Glutamatergic neuron (in vitro differentiated cells): ENCODE results near the gene ELOF1. TPM values are rescaled to one million over a fixed set of nuclear protein-coding genes. Genes with fewer than 3 reads are reported as not detected.
"Not testable (repeated sequence)": the region's sequence is repeated elsewhere in the genome, so short reads cannot be mapped to it uniquely, and the experiment has no call there.

Experiments used
- DNase-seq: peaks from one replicate; pipeline ENCODE4 v3.0.0; 2022
- H3K27ac Mint-ChIP-seq: one replicate; pipeline ENCODE4 v1.8.0; 2020; ENCODE audit warnings: mild to moderate bottlenecking, mixed read lengths, inconsistent platforms; ENCODE audit not compliant: unreplicated experiment
- H3K27me3 Mint-ChIP-seq: one replicate; pipeline ENCODE4 v1.8.0; 2020; ENCODE audit warnings: mild to moderate bottlenecking, moderate library complexity, mixed read lengths, inconsistent platforms; ENCODE audit not compliant: unreplicated experiment
- H3K36me3 Mint-ChIP-seq: one replicate; pipeline ENCODE4 v1.8.0; 2020; ENCODE audit warnings: mild to moderate bottlenecking, mixed read lengths, inconsistent platforms; ENCODE audit not compliant: unreplicated experiment
- H3K4me1 Mint-ChIP-seq: one replicate; pipeline ENCODE4 v1.8.0; 2020; ENCODE audit warnings: mild to moderate bottlenecking, low read depth, mixed read lengths, inconsistent platforms; ENCODE audit not compliant: unreplicated experiment
- H3K4me3 Mint-ChIP-seq: one replicate; pipeline ENCODE4 v1.8.0; 2020; ENCODE audit warnings: mild to moderate bottlenecking, mixed read lengths, inconsistent platforms; ENCODE audit not compliant: unreplicated experiment
- H3K9me3 Mint-ChIP-seq: one replicate; pipeline ENCODE4 v1.8.0; 2020; ENCODE audit warnings: mild to moderate bottlenecking, moderate library complexity, mixed read lengths, inconsistent platforms; ENCODE audit not compliant: unreplicated experiment
- long read RNA-seq: library from polyadenylated mRNA; unstranded; transcript quantifications from one replicate; pipeline ENCODE4 v2.0.0, GENCODE V29; 2020; ENCODE audit not compliant: unreplicated experiment
- total RNA-seq: library from RNA; stranded (reverse); fragmentation: NEBNext Ultra II Directional; extraction: Animal tissue kit (Norgen Biotek cat#: 25700); gene quantifications from one replicate; pipeline ENCODE4 v1.2.1, GENCODE V29; 2021; ENCODE audit not compliant: unreplicated experiment
- TF ChIP-seq, protein P1 (sequence below): fragments of 200-600 bp; sonication (generic); IDR thresholded peaks from one replicate; pipeline ENCODE4 v1.5.0; 2021; ENCODE audit not compliant: partially characterized antibody, unreplicated experiment

ELOF1 gene
- 50.7 TPM for total RNA-seq
- long read RNA-seq, transcript ELOF1-201 (4 exons, 1,019 nt) = major isoform, 24 of 38 reads
- long read RNA-seq, partial matches to known transcripts = 4 of 38 reads
- long read RNA-seq, other reads (novel, unspliced or antisense) = 10 of 38 reads

DNA sequence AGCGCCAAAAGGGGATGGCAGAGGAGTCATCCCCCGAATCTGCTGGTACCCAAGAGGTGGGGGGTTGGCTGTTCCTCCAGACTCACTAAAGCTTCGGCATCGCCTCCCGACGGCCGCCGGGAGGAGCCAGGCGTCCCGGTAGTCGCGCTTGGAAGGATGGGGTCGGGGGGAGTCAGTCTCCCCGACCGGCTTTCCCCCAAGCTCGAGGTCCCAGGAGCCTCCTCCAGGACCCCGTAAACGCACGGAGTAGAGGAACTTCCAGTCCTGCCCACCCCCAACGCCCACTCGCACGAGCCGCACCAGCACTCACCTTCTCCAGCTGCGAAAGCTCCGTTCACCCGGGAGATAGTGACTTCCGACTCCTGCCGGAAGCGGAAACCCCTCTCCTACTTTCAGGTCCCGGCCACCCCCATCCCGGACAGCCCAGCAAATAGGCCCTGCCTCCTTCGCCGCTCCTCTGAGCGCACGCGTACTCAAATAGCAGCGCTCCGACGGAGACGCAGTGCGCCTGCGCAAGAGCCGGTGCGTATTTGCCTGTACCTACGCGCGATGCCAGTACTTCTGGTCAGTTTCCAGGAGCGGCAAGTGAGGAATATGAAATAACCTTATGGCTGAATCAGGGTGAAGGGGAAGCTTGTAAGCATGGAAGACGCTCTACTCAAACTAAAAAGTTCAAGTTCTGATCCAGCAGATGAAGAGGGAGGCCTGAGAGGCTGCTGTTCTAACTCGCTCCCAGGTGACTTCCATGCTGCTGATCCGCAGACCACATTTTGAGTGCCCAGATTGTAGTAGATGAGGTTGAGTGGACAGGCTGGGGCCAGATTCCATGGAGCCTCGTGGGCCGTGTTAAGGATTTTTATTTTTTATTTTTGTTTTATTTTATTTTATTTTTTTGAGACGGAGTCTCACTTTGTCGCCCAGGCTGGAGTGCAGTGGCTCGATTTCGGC lies at the start of gene ELOF1:
ELOF1 (minus strand) TSS at position 350 of the 948 bp plus-strand sequence. CDS start 4,883 bp downstream, outside the sequence.
- TF ChIP-seq, protein P1, sequence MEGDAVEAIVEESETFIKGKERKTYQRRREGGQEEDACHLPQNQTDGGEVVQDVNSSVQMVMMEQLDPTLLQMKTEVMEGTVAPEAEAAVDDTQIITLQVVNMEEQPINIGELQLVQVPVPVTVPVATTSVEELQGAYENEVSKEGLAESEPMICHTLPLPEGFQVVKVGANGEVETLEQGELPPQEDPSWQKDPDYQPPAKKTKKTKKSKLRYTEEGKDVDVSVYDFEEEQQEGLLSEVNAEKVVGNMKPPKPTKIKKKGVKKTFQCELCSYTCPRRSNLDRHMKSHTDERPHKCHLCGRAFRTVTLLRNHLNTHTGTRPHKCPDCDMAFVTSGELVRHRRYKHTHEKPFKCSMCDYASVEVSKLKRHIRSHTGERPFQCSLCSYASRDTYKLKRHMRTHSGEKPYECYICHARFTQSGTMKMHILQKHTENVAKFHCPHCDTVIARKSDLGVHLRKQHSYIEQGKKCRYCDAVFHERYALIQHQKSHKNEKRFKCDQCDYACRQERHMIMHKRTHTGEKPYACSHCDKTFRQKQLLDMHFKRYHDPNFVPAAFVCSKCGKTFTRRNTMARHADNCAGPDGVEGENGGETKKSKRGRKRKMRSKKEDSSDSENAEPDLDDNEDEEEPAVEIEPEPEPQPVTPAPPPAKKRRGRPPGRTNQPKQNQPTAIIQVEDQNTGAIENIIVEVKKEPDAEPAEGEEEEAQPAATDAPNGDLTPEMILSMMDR = no peak
- H3K4me3 Mint-ChIP-seq = peak within 1 kb of the TSS; percentile 87
- peak within 1 kb of the TSS; percentile 57 for H3K27ac Mint-ChIP-seq
- H3K27me3 Mint-ChIP-seq = peaks cover 3% of the 10 kb centered on the region
- H3K36me3 Mint-ChIP-seq = no peaks in the 10 kb centered on the region
- peaks cover 11% of the 10 kb centered on the region for H3K4me1 Mint-ChIP-seq
- peaks cover 2% of the 10 kb centered on the region for H3K9me3 Mint-ChIP-seq
- DNase-seq = peak; percentile 99

DNA sequence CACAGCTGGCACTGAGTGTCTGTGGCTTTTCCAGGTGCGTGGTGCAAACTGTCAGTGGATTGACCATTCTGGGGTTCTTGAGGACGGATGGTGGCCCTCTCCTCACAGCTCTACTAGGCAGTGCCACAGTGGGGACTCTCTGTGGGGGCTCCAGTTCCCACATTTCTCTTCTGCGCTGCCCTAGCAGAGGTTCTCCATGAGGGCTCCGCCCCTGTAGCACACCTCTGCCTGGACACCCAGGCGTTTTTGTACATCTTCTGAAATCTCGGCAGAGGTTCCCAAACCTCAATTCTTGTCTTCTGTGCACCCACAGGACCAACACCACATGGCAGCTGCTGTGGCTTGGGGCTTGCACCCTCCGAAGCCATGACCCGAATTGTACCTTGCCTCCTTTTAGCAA lies 47.5 kb upstream of the ELOF1 start:
- H3K27ac Mint-ChIP-seq = no peak overlapping the region
- peaks cover 12% of the 10 kb centered on the region for H3K9me3 Mint-ChIP-seq
- H3K4me3 Mint-ChIP-seq = no peak overlapping the region
- H3K36me3 Mint-ChIP-seq = peaks cover 45% of the 10 kb centered on the region
- no peak for DNase-seq
- peaks cover 2% of the 10 kb centered on the region for H3K27me3 Mint-ChIP-seq
- H3K4me1 Mint-ChIP-seq = peaks cover 10% of the 10 kb centered on the region
- TF ChIP-seq, protein P1 = no peak

DNA sequence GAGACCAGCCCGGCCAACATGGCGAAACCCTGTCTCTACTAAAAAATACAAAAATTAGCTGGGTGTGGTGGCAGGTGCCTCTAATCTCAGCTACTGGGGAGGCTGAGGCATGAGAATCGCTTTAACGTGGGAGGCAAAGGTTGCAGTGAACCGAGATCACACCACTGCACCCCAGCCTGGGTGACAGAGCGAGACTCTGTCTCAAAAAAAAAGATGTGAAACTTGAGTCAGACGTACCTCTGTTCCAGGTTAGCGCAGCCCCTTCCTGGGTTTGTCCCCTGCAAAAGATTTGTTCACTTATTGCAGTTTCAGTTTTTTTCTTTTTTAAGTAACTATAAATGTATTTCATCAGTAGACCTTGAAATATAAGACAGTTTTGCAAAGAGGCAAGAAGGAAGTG lies 40.7 kb upstream of the ELOF1 start:
- H3K9me3 Mint-ChIP-seq = not testable (repeated sequence)

DNA sequence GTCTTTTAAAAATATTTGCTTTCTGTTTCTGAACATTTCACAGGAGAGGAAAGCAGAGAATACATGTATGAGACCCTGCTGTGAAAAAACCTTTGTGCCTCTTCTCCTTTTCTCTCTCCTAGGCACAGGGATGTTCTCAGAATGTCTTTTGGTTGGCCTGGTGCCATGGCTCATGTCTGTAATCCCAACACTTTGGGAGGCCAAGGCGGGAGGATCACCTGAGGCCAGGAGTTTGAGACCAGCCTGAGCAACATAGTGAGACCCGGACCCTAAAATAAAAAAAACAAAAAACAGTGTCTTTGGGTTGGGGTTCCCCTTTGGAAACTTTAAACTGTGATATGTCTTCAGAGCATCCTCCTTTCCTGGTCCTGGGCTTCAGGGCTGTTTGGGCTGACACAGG lies 39.7 kb upstream of the ELOF1 start:
- Mint-ChIP-seq H3K27ac (peak overlapping the region; percentile 81), H3K4me3 (peak overlapping the region; percentile 98), H3K9me3 (peaks cover 3% of the 10 kb centered on the region), H3K27me3 (peaks cover 1% of the 10 kb centered on the region), H3K4me1 (peaks cover 21% of the 10 kb centered on the region), H3K36me3 (peaks cover 15% of the 10 kb centered on the region)
- TF ChIP-seq, protein P1 = no peak
- no peak for DNase-seq

More for the DNA sequence above, 40.7 kb upstream of the ELOF1 start:
- Mint-ChIP-seq H3K4me3 (peak overlapping the region; percentile 98), H3K4me1 (peaks cover 21% of the 10 kb centered on the region), H3K36me3 (peaks cover 19% of the 10 kb centered on the region)
- H3K27ac Mint-ChIP-seq, H3K27me3 Mint-ChIP-seq, DNase-seq: not testable (repeated sequence)

DNA sequence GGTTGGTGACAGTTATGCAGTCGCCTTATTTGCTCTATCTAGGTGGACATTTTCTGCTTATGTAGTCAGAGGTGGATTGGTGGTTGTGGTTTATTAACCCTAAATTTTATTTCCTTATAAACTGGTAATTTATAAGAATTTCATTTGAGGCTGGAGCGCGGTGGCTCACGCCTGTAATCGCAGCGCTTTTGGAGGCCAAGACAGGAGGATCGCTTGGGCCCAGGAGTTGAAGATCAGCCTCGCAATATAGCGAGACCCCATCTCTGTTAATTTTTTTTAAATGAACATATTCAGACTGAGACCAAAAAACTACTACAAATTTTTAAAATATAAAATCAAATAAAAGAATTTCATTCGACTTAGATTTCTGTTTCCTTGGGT lies 39.1 kb upstream of the ELOF1 start:
- H3K27ac Mint-ChIP-seq = peak overlapping the region; percentile 99
- H3K9me3 Mint-ChIP-seq = peaks cover 3% of the 10 kb centered on the region
- H3K4me3 Mint-ChIP-seq = peak overlapping the region; percentile 98
- H3K27me3 Mint-ChIP-seq = peaks cover 1% of the 10 kb centered on the region
- peaks cover 11% of the 10 kb centered on the region for H3K36me3 Mint-ChIP-seq
- no peak for DNase-seq
- TF ChIP-seq, protein P1 = no peak
- H3K4me1 Mint-ChIP-seq = peaks cover 21% of the 10 kb centered on the region
